Stimulated activated CD8-positive, alpha-beta memory T cell treated with anti-CD3 and anti-CD28 coated beads, Interleukin-12 subunit alpha, Interleukin-12 subunit beta, amount 100 ng/mL, for 24 hours (primary cell): ENCODE measurements around the gene HINT1.

Experiments used
- DNase-seq: peaks from one replicate; pipeline ENCODE4 v3.0.0-alpha.2; 2020; ENCODE audit errors: extremely low read depth

HINT1 gene

DNA sequence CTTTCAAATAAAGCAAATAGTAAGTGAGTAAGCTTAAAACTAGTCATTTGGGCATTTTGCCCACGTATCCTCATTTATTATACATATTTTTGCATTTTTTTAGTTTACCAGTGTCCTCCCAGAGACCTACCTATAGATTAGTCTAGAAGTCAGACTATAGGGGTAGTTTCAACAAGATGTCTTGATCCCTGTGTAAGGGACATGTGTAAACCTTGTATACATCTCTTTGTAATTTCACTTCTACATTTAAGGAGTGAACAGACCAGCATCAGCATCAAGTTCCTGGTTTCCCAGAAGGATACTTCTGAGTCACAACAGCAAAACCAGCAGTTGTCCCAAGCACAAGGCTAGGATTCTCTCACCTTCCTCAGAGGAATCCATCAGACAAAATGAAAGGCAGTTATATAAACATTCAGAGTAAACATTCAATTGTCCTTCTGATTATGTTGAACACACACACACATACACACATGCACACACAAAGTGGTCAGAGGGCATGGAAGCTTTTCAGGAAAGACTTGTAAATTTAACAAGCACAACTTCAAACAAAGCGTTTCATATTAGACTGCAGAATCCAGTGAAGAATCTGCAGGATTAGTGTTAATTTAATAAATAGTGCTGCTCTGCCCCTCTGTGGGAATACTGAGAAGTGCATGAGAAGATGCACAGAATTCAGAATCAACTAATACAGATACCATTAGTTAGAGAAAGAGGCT, 55.4 kb downstream of the HINT1 start:
- DNase-seq: no peak
